D721Med (cell line): ENCODE data around the gene VILL.
A peak's percentile ranks its signal among the peaks of the same experiment; 100 is the strongest.

ENCODE experiments used
- DNase-seq: peaks from one replicate; pipeline ENCODE4 v3.0.0; 2011; ENCODE audit warnings: low spot score; ENCODE audit not compliant: insufficient read length
- FAIRE-seq: peaks from 2 replicates; lab custom pipeline; 2011; peaks lifted over from hg19 to GRCh38; lab: Jason Lieb, UNC
- TF ChIP-seq, protein P1 (sequence below): IDR thresholded peaks from 2 replicates; pipeline ENCODE4 v1.5.1; 2012; ENCODE audit warnings: mild to moderate bottlenecking, control low read depth; ENCODE audit not compliant: insufficient read depth; ENCODE audit errors: missing control alignments

The VILL gene

DNA sequence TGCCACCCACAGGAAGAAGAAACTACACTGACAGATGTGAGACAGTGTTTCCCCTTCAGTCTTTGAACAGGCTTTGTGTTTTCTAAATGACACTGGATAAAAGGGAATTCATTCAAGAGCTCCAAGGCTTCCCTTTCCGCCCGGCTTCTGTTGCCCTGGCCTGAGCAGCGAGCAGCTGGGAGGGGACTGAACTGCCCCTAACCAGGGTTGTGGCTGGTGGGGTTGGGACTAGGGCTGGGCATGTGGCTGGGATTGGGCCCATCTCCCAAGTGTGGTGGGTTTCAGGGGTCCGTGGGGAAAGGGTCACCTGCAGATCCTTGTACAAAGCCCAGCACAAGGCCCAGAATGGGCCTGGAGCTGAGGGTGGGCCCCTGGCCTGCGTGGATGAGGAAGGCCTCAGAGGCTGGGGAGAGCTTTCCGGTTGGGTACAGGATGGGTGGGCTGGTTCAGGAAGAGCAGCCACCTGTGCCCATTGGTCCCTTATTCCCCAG, 10.4 kb downstream of the VILL start:
- no peak for FAIRE-seq
- DNase-seq, result no peak
- TF ChIP-seq, protein P1, sequence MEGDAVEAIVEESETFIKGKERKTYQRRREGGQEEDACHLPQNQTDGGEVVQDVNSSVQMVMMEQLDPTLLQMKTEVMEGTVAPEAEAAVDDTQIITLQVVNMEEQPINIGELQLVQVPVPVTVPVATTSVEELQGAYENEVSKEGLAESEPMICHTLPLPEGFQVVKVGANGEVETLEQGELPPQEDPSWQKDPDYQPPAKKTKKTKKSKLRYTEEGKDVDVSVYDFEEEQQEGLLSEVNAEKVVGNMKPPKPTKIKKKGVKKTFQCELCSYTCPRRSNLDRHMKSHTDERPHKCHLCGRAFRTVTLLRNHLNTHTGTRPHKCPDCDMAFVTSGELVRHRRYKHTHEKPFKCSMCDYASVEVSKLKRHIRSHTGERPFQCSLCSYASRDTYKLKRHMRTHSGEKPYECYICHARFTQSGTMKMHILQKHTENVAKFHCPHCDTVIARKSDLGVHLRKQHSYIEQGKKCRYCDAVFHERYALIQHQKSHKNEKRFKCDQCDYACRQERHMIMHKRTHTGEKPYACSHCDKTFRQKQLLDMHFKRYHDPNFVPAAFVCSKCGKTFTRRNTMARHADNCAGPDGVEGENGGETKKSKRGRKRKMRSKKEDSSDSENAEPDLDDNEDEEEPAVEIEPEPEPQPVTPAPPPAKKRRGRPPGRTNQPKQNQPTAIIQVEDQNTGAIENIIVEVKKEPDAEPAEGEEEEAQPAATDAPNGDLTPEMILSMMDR, result no peak

DNA sequence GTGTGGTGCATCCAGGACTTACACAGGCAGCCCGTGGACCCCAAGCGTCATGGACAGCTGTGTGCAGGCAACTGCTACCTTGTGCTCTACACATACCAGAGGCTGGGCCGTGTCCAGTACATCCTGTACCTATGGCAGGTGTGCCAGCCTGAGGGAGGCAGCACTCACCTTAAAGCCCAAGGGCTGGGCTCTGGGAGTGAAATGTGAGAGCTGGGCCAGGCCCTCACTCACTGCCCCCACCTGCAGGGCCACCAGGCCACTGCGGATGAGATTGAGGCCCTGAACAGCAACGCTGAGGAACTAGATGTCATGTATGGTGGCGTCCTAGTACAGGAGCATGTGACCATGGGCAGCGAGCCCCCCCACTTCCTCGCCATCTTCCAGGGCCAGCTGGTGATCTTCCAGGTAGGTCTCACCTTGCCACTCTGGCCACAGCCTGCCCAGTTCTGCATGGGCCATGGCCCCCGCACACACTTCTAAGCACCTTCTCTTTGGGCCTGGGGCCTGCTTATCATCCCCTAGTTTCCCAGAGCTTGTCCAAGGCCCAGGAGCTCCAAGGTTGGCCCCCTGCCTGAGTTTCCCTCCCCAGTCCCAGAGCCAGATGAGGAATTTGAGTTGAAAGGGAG, 11.0 kb downstream of the VILL start:
- FAIRE-seq (no peak), DNase-seq (no peak)
- TF ChIP-seq, protein P1, result peak; percentile 1

DNA sequence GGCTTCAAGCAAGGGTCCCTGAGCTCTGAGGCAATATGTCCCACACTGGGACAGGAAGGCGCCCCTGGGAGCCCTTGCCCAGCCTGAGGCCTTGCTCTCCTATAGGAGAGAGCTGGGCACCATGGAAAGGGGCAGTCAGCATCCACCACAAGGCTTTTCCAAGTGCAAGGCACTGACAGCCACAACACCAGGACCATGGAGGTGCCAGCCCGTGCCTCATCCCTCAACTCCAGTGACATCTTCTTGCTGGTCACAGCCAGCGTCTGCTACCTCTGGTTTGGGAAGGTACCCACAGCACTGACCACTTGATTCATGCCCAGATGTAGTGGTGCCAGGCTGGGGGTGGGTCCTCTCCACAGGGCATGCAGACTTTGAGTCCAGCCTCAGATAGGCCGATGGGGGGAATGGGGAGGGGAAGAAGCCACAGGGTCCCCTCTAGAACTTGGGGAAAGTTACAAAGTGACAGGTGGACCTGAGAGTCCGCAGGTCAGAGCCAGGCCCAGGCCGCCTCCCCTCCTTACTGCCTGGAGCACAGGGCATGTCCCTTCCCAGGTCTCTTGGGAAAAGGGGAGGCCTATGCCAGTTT, 11.8 kb downstream of the VILL start:
- TF ChIP-seq, protein P1, result no peak
- FAIRE-seq, result no peak
- DNase-seq, result no peak

DNA sequence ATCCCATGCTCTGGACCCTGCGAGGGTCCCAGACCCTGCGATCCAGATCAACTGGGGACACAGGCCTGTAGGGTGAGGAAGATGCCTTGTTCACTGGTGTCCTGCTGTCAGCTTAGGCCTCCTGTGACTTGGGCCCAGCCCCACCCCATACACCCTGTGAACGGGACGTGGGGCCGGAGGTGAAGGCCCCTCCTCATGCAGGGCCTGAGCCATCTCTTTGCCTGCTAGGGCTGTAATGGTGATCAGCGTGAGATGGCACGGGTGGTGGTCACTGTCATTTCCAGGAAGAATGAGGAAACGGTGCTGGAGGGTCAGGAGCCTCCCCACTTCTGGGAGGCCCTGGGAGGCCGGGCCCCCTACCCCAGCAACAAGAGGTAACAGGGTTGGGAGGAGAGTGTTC, 12.4 kb downstream of the VILL start:
- FAIRE-seq, result no peak
- no peak for DNase-seq
- TF ChIP-seq, protein P1, result no peak

DNA sequence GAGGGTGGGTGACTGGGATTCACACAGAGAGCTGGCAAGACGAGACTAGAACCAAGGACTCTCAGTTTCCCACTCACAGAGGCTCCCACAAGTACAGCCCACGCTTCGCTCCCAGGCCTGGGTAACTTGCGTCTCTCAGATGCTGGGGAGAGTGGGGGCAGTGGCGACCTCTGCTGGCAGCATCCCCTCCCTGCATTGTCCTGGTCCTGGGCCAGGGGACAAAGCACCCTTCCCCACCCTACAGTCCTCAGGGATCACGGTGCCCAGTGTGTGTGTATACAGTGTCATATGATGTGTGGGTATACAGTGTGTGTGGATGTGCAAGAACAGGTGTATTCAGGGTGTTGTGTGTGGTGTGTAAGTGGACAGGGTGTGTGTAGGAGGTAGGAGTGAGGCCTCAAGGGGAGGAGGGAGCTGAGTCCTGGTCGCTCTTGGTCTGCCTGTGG, 12.8 kb downstream of the VILL start:
- TF ChIP-seq, protein P1, result peak; percentile 73
- DNase-seq, result peak; percentile 68
- FAIRE-seq, result no peak

DNA sequence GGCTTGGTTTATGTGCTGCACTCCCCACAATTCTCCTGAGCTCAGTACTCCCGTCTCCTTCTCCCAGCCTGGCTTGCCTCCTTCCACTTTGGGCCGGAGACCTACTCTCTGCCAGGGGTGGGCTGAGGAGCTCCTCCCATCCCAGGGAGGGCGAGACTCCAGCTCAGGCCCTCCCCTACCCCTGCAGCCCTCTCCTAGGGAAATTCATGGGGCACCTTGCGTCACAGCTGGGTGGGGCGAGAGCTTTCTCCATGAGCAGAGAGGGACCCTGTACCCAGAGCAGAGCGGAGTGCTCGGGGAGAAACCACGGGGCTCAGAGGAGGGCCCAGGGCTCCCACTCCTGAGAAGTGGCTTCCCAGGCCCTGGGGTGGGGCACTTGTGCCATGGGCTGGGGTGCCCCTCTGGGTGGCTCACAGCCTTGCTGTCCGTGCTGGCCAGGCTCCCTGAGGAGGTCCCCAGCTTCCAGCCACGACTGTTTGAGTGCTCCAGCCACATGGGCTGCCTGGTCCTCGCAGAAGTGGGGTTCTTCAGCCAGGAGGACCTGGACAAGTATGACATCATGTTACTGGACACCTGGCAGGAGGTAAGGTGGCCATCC, 13.3 kb downstream of the VILL start:
- no peak for FAIRE-seq
- no peak for DNase-seq
- TF ChIP-seq, protein P1, result no peak
